ENCODE data around the gene ARHGEF35.
"Not testable (repeated sequence)": the region's sequence is repeated elsewhere in the genome, so short reads cannot be mapped to it uniquely, and the experiment has no call there.

DNA sequence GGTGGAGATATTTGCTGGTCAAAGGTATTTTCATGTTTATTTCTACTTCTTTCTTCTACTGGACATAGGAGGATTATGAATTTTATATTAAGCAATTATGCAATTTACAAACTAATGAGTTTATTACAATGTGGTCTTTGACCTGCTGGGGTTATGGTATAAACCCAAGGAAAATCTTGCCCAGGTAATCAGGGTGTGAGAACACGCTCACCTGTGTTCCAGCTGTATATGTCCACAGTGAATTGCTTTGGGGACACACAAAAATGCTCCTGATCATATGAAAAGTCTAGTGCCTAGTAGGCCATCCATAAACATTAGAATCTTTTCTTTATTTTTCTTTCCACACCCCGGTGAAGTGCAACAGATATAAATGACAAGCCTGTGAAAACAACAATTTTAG lies 43.7 kb upstream of the ARHGEF35 start, which contains the start of gene OR2A42:
- not testable (repeated sequence) for TF ChIP-seq CTCF, POLR2AphosphoS5, POLR2A (IDR thresholded peaks at IDR 0.05)

All from prostate gland (tissue), 2 donors.